HepG2 (cell line): Measurements from ENCODE around the gene TGM1. TPM values are rescaled to one million over a fixed set of nuclear protein-coding genes. Genes with fewer than 3 reads are reported as not detected.
A peak's percentile ranks its signal among the peaks of the same experiment; 100 is the strongest.

ENCODE experiments used
- ATAC-seq: fragments of 200-7000 bp; cut with Tn5 transposase; 3 replicates; pipeline ENCODE4 v1.9.1; 2020; ENCODE audit warnings: mild to moderate bottlenecking, moderate library complexity
- BruUV-seq: library from RNA; stranded (reverse); fragments of 400-500 nt; replicated peaks from 2 replicates; lab custom pipeline; 2021; lab: Mats Ljungman, UMichigan
- CTCF ChIA-PET: fragments of 300-600 bp; formaldehyde crosslinking; extraction: SDS; loops from one replicate; lab custom pipeline; 2021; ENCODE audit warnings: low total read pairs, inconsistent platforms, low intra/inter-chr PET ratio; lab: Yijun Ruan, JAX
- POLR2A ChIA-PET: fragments of 350-600 bp; sonication (Branson Sonifier 250); formaldehyde crosslinking; loops from one replicate; lab custom pipeline; 2020; ENCODE audit warnings: antibody characterized with exemption, inconsistent platforms; lab: Yijun Ruan, JAX
- DNase-seq: peaks from one replicate; pipeline ENCODE4 v3.0.0-alpha.2; 2015; ENCODE audit warnings: low spot score
- FAIRE-seq: peaks from 3 replicates; lab custom pipeline; 2011; peaks lifted over from hg19 to GRCh38; lab: Jason Lieb, UNC
- H2AFZ ChIP-seq: one replicate; pipeline ENCODE4 v1.6.1; 2011; ENCODE audit warnings: low read length, inconsistent platforms
- H3K27ac ChIP-seq: fragments of 300-600 bp; 3 replicates; pipeline ENCODE4 v1.8.0; 2011; ENCODE audit warnings: mixed run types, mild to moderate bottlenecking, mixed read lengths, low read length, inconsistent platforms; ENCODE audit not compliant: insufficient read depth; ENCODE audit errors: extremely low read length
- H3K27me3 ChIP-seq, 2 experiments: fragments of 200-600 bp in 1 of 2; 2 replicates in 1 of 2; 3 replicates in 1 of 2; pipeline versions ENCODE4 v1.6.0 to v1.8.0; 2011; ENCODE audit warnings: low read length in 2 of 2, mild to moderate bottlenecking in 2 of 2, moderate library complexity in 2 of 2, inconsistent platforms in 1 of 2; ENCODE audit not compliant: insufficient read depth in 2 of 2, control insufficient read depth in 1 of 2
- H3K36me3 ChIP-seq, 2 experiments: fragments of 200-600 bp in 1 of 2; replicated peaks in 1 of 2; 2 replicates in 1 of 2; 3 replicates in 1 of 2; pipeline versions ENCODE4 v1.5.1 to v1.8.0; 2011; ENCODE audit warnings: low read length in 2 of 2, inconsistent platforms in 1 of 2; ENCODE audit not compliant: insufficient read depth in 2 of 2, control insufficient read depth in 1 of 2
- H3K4me1 ChIP-seq: 2 replicates; pipeline ENCODE4 v1.5.1; 2012; ENCODE audit warnings: low read length, inconsistent platforms; ENCODE audit not compliant: insufficient read depth
- H3K4me2 ChIP-seq: 2 replicates; pipeline ENCODE4 v1.6.0; 2011; ENCODE audit warnings: low read depth, low read length, inconsistent platforms
- H3K4me3 ChIP-seq, 3 experiments: fragments of 200-600 bp in 1 of 3; sonication (generic), shearing (Covaris generic) in 1 of 3; replicated peaks in 1 of 3; 2 replicates each; pipeline ENCODE4 v1.5.1; 2011 to 2016; ENCODE audit warnings: low read length in 3 of 3, inconsistent platforms in 2 of 3, low read depth in 2 of 3, mild to moderate bottlenecking in 2 of 3, control low read depth in 1 of 3, mixed read lengths in 1 of 3; ENCODE audit not compliant: insufficient read depth in 1 of 3
- H3K79me2 ChIP-seq: one replicate; pipeline ENCODE4 v1.6.1; 2011; ENCODE audit warnings: low read length, inconsistent platforms; ENCODE audit not compliant: insufficient read depth
- H3K9ac ChIP-seq: 2 replicates; pipeline ENCODE4 v1.6.0; 2011; ENCODE audit warnings: mild to moderate bottlenecking, low read depth, low read length, inconsistent platforms; ENCODE audit not compliant: insufficient read depth
- H3K9me3 ChIP-seq: 2 replicates; pipeline ENCODE4 v1.5.1; 2012; ENCODE audit warnings: mild to moderate bottlenecking, low read length
- H4K20me1 ChIP-seq: 2 replicates; pipeline ENCODE4 v1.6.0; 2011; ENCODE audit warnings: inconsistent platforms, mild to moderate bottlenecking, low read length, moderate library complexity; ENCODE audit not compliant: insufficient read depth
- ATF7 ChIP-seq, 2 experiments: fragments of 450-650 bp in 1 of 2; sonication (generic) in 1 of 2; formaldehyde crosslinking in 1 of 2; IDR thresholded peaks; 2 replicates each; pipeline versions ENCODE4 v1.4.0 to v1.6.1; 2016 to 2020; ENCODE audit warnings: antibody characterized with exemption in 1 of 2, mild to moderate bottlenecking in 1 of 2, missing genetic modification reagents in 1 of 2
- CC2D1A ChIP-seq: sonication (generic); formaldehyde crosslinking; IDR thresholded peaks from 2 replicates; pipeline ENCODE4 v1.8.1; 2023; ENCODE audit warnings: mild to moderate bottlenecking, missing genetic modification reagents
- PAWR ChIP-seq: sonication (generic); formaldehyde crosslinking; IDR thresholded peaks from 2 replicates; pipeline ENCODE4 v1.4.0; 2020; ENCODE audit warnings: missing genetic modification reagents, mild to moderate bottlenecking, borderline replicate concordance
- PHF8 ChIP-seq: sonication (generic); formaldehyde crosslinking; IDR thresholded peaks from 2 replicates; pipeline ENCODE4 v1.5.0; 2020; ENCODE audit warnings: missing genetic modification reagents
- POLR2G ChIP-seq: fragments of 200-400 bp; formaldehyde crosslinking; IDR thresholded peaks from 2 replicates; pipeline ENCODE4 v1.6.1; 2018; ENCODE audit warnings: mild to moderate bottlenecking, low read depth, low read length, moderate library complexity
- SP1 ChIP-seq, 2 experiments: fragments of 450-650 bp in 1 of 2; sonication (generic) in 1 of 2; formaldehyde crosslinking in 1 of 2; IDR thresholded peaks; 2 replicates each; pipeline versions ENCODE4 v1.4.0 to v1.6.1; 2016 to 2020; ENCODE audit warnings: missing genetic modification reagents in 1 of 2
- SP4 ChIP-seq: sonication (generic); formaldehyde crosslinking; IDR thresholded peaks from 2 replicates; pipeline ENCODE4 v1.8.1; 2023; ENCODE audit warnings: mild to moderate bottlenecking, missing genetic modification reagents
- STAG1 ChIP-seq: sonication (generic); formaldehyde crosslinking; IDR thresholded peaks from 2 replicates; pipeline ENCODE4 v1.4.0; 2020; ENCODE audit warnings: missing genetic modification reagents
- ZBTB39 ChIP-seq: sonication (generic); formaldehyde crosslinking; IDR thresholded peaks from 2 replicates; pipeline ENCODE4 v1.5.0; 2020; ENCODE audit warnings: missing genetic modification reagents
- ZNF274 ChIP-seq: sonication (generic); formaldehyde crosslinking; IDR thresholded peaks from 2 replicates; pipeline ENCODE4 v1.5.1; 2020; ENCODE audit warnings: mild to moderate bottlenecking, missing genetic modification reagents
- ZNF451 ChIP-seq: sonication (generic); formaldehyde crosslinking; IDR thresholded peaks from 2 replicates; pipeline ENCODE4 v1.5.0; 2020; ENCODE audit warnings: mild to moderate bottlenecking, missing genetic modification reagents
- ZNF678 ChIP-seq: sonication (generic); formaldehyde crosslinking; IDR thresholded peaks from 2 replicates; pipeline ENCODE4 v1.4.0; 2020; ENCODE audit warnings: mild to moderate bottlenecking, missing genetic modification reagents
- ZSCAN21 ChIP-seq: sonication (generic); formaldehyde crosslinking; IDR thresholded peaks from 2 replicates; pipeline ENCODE4 v1.8.0; 2022; ENCODE audit warnings: mild to moderate bottlenecking, missing genetic modification reagents, moderate library complexity, borderline replicate concordance
- WGBS: methylation state at CpG from one replicate; pipeline ENCODE4 v1.1.6; 2017; ENCODE audit warnings: low lambda C conversion rate; 5-methylcytosine and 5-hydroxymethylcytosine counted together
- in situ Hi-C: cut with HindIII; loops from 2 replicates; pipeline ENCODE4 v1.10.0; 2017; ENCODE audit warnings: low pct_unique_long_range_greater_than_20kb; ENCODE audit not compliant: extremely low pct_ligation_motif_present
- intact Hi-C: fragments of 100-400 bp; cut with micrococcal nuclease; formaldehyde crosslinking; loops from one replicate; pipeline ENCODE4 v1.10.0; 2022; ENCODE audit not compliant: unreplicated experiment
- polyA plus RNA-seq, 8 experiments: library from polyadenylated mRNA; depleted of rRNA in 3 of 8; stranded (reverse) in 7 of 8; unstranded in 1 of 8; fragments of >200 nt; fragmentation: Illumina TruSeq in 4 of 8; extraction: Trizol in 4 of 8; gene quantifications; 2 replicates each; pipeline versions ENCODE4 v1.2.1 to v1.2.3, GENCODE V29; 2011 to 2016; ENCODE audit warnings: low read depth in 4 of 8, missing spikeins in 1 of 8, mixed read lengths in 1 of 8; ENCODE audit not compliant: insufficient read depth in 1 of 8
- total RNA-seq, 5 experiments: library from RNA; depleted of rRNA; stranded (reverse); fragments of >200 nt; fragmentation: Illumina TruSeq; extraction: Trizol; gene quantifications; 2 replicates each; pipeline ENCODE4 v1.2.3, GENCODE V29; 2016; ENCODE audit warnings: low read depth in 1 of 5
- TF ChIP-seq, protein P1 (sequence below): sonication (generic); formaldehyde crosslinking; IDR thresholded peaks from 2 replicates; pipeline ENCODE4 v1.4.0; 2020; ENCODE audit warnings: mild to moderate bottlenecking, missing genetic modification reagents

TGM1 gene
- total and polyA plus RNA-seq, 2 of the 13 experiments (the other 11 are each of a cell fraction or from before 2014, with no cell fraction given), result 3.2 to 10.6 TPM

DNA sequence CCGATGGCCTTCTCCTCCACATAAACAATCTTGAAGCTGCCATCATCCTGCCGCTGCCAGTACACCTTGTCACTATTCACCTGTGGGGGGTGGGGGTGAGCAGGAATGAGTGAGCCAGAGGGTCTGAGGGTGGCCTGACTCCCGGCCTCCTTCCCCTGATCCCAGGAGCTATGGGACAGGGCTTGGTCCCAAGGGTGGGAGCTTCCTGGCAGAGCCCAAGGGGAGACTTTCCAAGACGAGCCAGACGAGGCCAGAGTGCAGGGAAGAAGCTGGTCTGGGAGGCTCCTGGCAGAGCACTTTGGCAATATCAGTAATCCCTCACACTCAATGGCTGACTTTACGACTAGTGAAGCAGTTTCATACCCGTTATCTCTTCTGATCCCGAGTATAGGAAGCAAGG is 7.5 kb downstream of the TGM1 start:
- no peak for ATAC-seq
- Histone ChIP-seq H3K9me3 (no peaks in the 10 kb centered on the region), H3K27me3 (no peaks in the 10 kb centered on the region), H3K4me1 (peaks cover 46% of the 10 kb centered on the region), H2AFZ (no peak overlapping the region)
- 0 out of 2 replicates have a peak, but pooled peaks have one; percentile 29 for TF ChIP-seq ZSCAN21 (CRISPR knock-in tag)
- no peak for TF ChIP-seq SP4
- TF ChIP-seq CC2D1A (CRISPR knock-in tag), result 0 out of 2 replicates have a peak, but pooled peaks have one; percentile 31
- TF ChIP-seq SP1 (IDR thresholded peaks at IDR 0.05), result no peak
- TF ChIP-seq SP1 (CRISPR knock-in tag; IDR thresholded peaks at IDR 0.05), result no peak
- 0 out of 2 replicates have a peak, but pooled peaks have one; percentile 16 for TF ChIP-seq ZNF274 (CRISPR knock-in tag)
- peak; percentile 14; the same call in 1 of the 2 replicates for TF ChIP-seq ZNF451
- TF ChIP-seq PAWR, result no peak
- no peak for TF ChIP-seq STAG1 (CRISPR knock-in tag)
- TF ChIP-seq ZBTB39 (CRISPR knock-in tag), result 0 out of 2 replicates have a peak, but pooled peaks have one; percentile 8
- TF ChIP-seq ZNF678 (CRISPR knock-in tag), result 0 out of 2 replicates have a peak, but pooled peaks have one; percentile 76
- TF ChIP-seq POLR2G, result 0 out of 2 replicates have a peak, but pooled peaks have one; percentile 4
- 0 out of 2 replicates have a peak, but pooled peaks have one; percentile 25 for TF ChIP-seq PHF8 (CRISPR knock-in tag)
- TF ChIP-seq, protein P1, sequence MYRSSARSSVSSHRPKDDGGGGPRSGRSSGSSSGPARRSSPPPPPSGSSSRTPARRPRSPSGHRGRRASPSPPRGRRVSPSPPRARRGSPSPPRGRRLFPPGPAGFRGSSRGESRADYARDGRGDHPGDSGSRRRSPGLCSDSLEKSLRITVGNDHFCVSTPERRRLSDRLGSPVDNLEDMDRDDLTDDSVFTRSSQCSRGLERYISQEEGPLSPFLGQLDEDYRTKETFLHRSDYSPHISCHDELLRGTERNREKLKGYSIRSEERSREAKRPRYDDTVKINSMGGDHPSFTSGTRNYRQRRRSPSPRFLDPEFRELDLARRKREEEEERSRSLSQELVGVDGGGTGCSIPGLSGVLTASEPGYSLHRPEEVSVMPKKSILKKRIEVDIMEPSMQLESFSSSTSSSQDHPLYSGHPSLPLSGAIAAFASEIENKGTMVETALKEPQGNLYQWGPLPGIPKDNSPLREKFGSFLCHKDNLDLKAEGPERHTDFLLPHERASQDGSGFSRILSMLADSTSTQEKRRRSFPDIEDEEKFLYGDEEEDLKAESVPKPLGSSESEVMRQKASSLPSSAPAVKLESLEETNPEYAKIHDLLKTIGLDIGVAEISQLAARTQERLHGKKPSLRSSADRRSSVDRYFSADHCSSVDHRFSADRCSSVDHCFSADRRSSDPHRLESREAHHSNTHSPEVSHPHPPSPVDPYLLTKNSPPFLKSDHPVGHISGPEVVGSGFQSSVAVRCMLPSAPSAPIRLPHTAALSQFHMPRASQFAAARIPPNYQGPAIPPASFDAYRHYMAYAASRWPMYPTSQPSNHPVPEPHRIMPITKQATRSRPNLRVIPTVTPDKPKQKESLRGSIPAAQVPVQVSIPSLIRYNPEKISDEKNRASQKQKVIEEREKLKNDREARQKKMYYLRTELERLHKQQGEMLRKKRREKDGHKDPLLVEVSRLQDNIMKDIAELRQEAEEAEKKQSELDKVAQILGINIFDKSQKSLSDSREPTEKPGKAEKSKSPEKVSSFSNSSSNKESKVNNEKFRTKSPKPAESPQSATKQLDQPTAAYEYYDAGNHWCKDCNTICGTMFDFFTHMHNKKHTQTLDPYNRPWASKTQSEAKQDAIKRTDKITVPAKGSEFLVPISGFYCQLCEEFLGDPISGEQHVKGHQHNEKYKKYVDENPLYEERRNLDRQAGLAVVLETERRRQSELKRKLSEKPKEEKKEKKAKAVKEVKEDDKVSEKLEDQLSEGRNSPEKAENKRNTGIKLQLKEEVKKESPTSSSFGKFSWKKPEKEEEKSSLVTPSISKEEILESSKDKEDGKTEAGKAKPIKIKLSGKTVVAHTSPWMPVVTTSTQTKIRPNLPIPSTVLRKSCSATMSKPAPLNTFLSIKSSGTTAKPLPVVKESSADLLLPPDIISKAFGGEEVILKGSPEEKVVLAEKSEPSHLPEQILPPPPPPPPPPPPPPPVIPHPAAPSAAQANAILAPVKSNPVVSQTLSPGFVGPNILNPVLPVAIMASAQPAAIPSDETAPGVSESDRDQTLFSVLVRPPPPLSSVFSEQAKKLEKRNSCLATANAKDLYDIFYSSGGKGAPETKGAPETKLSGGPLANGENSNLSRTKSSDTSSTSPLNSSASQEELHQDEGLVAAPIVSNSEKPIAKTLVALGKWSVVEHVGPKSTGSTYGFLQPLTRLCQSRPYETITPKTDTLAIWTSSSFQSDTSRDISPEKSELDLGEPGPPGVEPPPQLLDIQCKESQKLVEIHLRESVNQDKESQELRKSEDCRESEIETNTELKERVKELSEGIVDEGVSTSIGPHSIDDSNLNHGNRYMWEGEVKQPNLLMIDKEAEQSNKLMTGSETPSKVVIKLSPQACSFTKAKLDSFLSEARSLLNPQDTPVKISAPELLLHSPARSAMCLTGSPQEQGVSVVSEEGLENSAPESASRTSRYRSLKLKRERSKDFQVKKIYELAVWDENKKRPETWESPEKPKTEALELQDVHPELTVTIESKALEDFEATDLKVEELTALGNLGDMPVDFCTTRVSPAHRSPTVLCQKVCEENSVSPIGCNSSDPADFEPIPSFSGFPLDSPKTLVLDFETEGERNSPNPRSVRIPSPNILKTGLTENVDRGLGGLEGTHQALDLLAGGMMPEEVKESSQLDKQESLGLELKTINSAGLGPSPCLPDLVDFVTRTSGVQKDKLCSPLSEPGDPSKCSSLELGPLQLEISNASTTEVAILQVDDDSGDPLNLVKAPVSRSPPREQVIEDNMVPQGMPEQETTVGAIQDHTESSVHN (CRISPR knock-in tag), result peak; percentile 78; the same call in 1 of the 2 replicates
- TF ChIP-seq ATF7 (IDR thresholded peaks at IDR 0.05), result no peak
- TF ChIP-seq ATF7 (CRISPR knock-in tag; IDR thresholded peaks at IDR 0.05), result 0 out of 2 replicates have a peak, but pooled peaks have one; percentile 52
- TF ChIP-seq, all 625 proteins: peak for 10
- Histone ChIP-seq H3K9ac (no peak overlapping the region), H3K4me2 (no peak overlapping the region), H3K36me3 (peaks cover 0 to 1% of the 10 kb centered on the region in 2 experiments; a peak in 1 of 5 replicates), H4K20me1 (no peaks in the 10 kb centered on the region), H3K4me3 (no peak overlapping the region), H3K27ac (peak overlapping the region; percentile 28), H3K79me2 (no peaks in the 10 kb centered on the region)
- DNase-seq (no peak), FAIRE-seq (peak; percentile 26)
- intact Hi-C loops (no loop called here), in situ Hi-C loops (no loop called here)
- ChIA-PET CTCF (no interaction called here), POLR2A (interaction anchor here (1.6 to 13.2 kb wide), 4 partner anchors 13 to 60 kb away, joined by 4 to 254 read pairs (median 22); partner anchors contain the start of genes RABGGTA, TINF2 and TM9SF1)
- 91% methylated on average over 8 of the region's 8 CpGs for WGBS
- BruUV-seq, result no TSS peak
